HG03103 (cell line): ENCODE measurements around the gene SEC24D.
"Not testable (repeated sequence)": the region's sequence is repeated elsewhere in the genome, so short reads cannot be mapped to it uniquely, and the experiment has no call there.

Experiments used
- ATAC-seq: cut with Tn5 transposase; IDR thresholded peaks from one replicate; pipeline ENCODE4 v1.9.1; 2021; ENCODE audit warnings: low read depth; ENCODE audit not compliant: unreplicated experiment

The SEC24D gene

GRCh38 chr4:118811832-118812231, 24.1 kb downstream of the SEC24D start:
- no peak for ATAC-seq

GRCh38 chr4:118810991-118811764, 24.7 kb downstream of the SEC24D start:
- no peak for ATAC-seq

- no peak for ATAC-seq
Measured at GRCh38 chr4:118807659-118808058, 28.3 kb downstream of the SEC24D start.

- ATAC-seq: no peak
Measured at GRCh38 chr4:118803253-118803652, 32.7 kb downstream of the SEC24D start.

- no peak for ATAC-seq
Measured at GRCh38 chr4:118801895-118802575, 33.9 kb downstream of the SEC24D start.

GRCh38 chr4:118799231-118799942, 36.5 kb downstream of the SEC24D start:
- no peak for ATAC-seq

- ATAC-seq: no peak
Measured at GRCh38 chr4:118798658-118799057, 37.3 kb downstream of the SEC24D start.

GRCh38 chr4:118797558-118798142, 38.3 kb downstream of the SEC24D start:
- no peak for ATAC-seq

- ATAC-seq: not testable (repeated sequence)
Measured at GRCh38 chr4:118791690-118792446, 44.1 kb downstream of the SEC24D start.

GRCh38 chr4:118790544-118790943, 45.4 kb downstream of the SEC24D start:
- no peak for ATAC-seq

- ATAC-seq: no peak
Measured at GRCh38 chr4:118788911-118789310, 47.0 kb downstream of the SEC24D start.

GRCh38 chr4:118787844-118788380, 48.0 kb downstream of the SEC24D start:
- no peak for ATAC-seq

GRCh38 chr4:118784776-118785175, 51.1 kb downstream of the SEC24D start:
- ATAC-seq: no peak

- ATAC-seq: no peak
Measured at GRCh38 chr4:118783887-118784286, 52.0 kb downstream of the SEC24D start.

- not testable (repeated sequence) for ATAC-seq
Measured at GRCh38 chr4:118782886-118783285, 53.0 kb downstream of the SEC24D start.

- not testable (repeated sequence) for ATAC-seq
Measured at GRCh38 chr4:118777649-118778048, 58.3 kb downstream of the SEC24D start.

- not testable (repeated sequence) for ATAC-seq
Measured at GRCh38 chr4:118776955-118777640, 58.8 kb downstream of the SEC24D start.

- no peak for ATAC-seq
Measured at GRCh38 chr4:118776157-118776954, 59.6 kb downstream of the SEC24D start.

- no peak for ATAC-seq
Measured at GRCh38 chr4:118775405-118775804, 60.5 kb downstream of the SEC24D start.
